SK-N-SH (cell line): ENCODE data around the gene SLC5A11. TPM values are rescaled to one million over a fixed set of nuclear protein-coding genes. Genes with fewer than 3 reads are reported as not detected.

Experiments used
- CTCF ChIA-PET: fragments of 300-600, 350-600 bp; formaldehyde crosslinking; extraction: SDS; loops from one replicate; lab custom pipeline; 2021; lab: Yijun Ruan, JAX
- POLR2A ChIA-PET: fragments of 350-600 bp; sonication (Branson Sonifier 250); formaldehyde crosslinking; extraction: SDS; loops from one replicate; lab custom pipeline; 2020; ENCODE audit warnings: antibody characterized with exemption, inconsistent platforms; lab: Yijun Ruan, JAX
- DNase-seq: peaks from one replicate; pipeline ENCODE4 v3.0.0; 2012
- H2AFZ ChIP-seq: fragments of 200-600 bp; sonication (generic); 2 replicates; pipeline ENCODE4 v1.8.1; 2016; ENCODE audit warnings: antibody characterized with exemption, mild to moderate bottlenecking, low read depth
- H3F3A ChIP-seq: fragments of 200-600 bp; sonication (generic); replicated peaks from 2 replicates; pipeline ENCODE3; 2016; ENCODE audit warnings: antibody characterized with exemption, mild to moderate bottlenecking; ENCODE audit not compliant: insufficient read depth
- H3K27ac ChIP-seq, 2 experiments: fragments of 200-500 bp in 1 of 2; fragments of 200-600 bp in 1 of 2; sonication (Bioruptor generic) in 1 of 2; sonication (generic), shearing (Covaris generic) in 1 of 2; 2 replicates each; pipeline versions ENCODE4 v1.5.1 to v1.6.1; 2014 to 2016; ENCODE audit warnings: low read depth in 2 of 2, inconsistent platforms in 1 of 2, low read length in 1 of 2, mild to moderate bottlenecking in 1 of 2, mixed read lengths in 1 of 2
- H3K27me3 ChIP-seq: fragments of 200-600 bp; sonication (generic), shearing (Covaris generic); 2 replicates; pipeline ENCODE4 v1.6.1; 2016; ENCODE audit warnings: mixed run types; ENCODE audit not compliant: insufficient read depth
- H3K36me3 ChIP-seq, 2 experiments: fragments of 200-500 bp in 1 of 2; fragments of 200-600 bp in 1 of 2; sonication (Bioruptor generic) in 1 of 2; sonication (generic) in 1 of 2; replicated peaks in 1 of 2; 2 replicates each; pipeline versions ENCODE3 to v1.5.1; 2014 to 2016; ENCODE audit warnings: low read length in 1 of 2, mild to moderate bottlenecking in 1 of 2; ENCODE audit not compliant: insufficient read depth in 2 of 2, control insufficient read depth in 1 of 2
- H3K4me1 ChIP-seq, 2 experiments: fragments of 200-500 bp in 1 of 2; fragments of 200-600 bp in 1 of 2; sonication (Bioruptor generic) in 1 of 2; sonication (generic), shearing (Covaris generic) in 1 of 2; 2 replicates each; pipeline versions ENCODE4 v1.5.1 to v1.6.1; 2014 to 2016; ENCODE audit warnings: low read depth in 1 of 2, low read length in 1 of 2, mixed run types in 1 of 2; ENCODE audit not compliant: insufficient read depth in 2 of 2, control insufficient read depth in 1 of 2
- H3K4me2 ChIP-seq: fragments of 200-600 bp; sonication (generic), shearing (Covaris generic); 2 replicates; pipeline ENCODE4 v1.6.1; 2017; ENCODE audit warnings: mixed run types
- H3K4me3 ChIP-seq, 2 experiments: fragments of 200-500 bp in 1 of 2; fragments of 200-600 bp in 1 of 2; sonication (Bioruptor generic) in 1 of 2; sonication (generic), shearing (Covaris generic) in 1 of 2; 2 replicates each; pipeline versions ENCODE4 v1.5.1 to v1.8.1; 2014 to 2016; ENCODE audit warnings: low read depth in 2 of 2, inconsistent platforms in 1 of 2, low read length in 1 of 2, mild to moderate bottlenecking in 1 of 2, mixed read lengths in 1 of 2, moderate library complexity in 1 of 2
- H3K79me2 ChIP-seq: fragments of 200-600 bp; sonication (generic); 2 replicates; pipeline ENCODE4 v1.8.1; 2017; ENCODE audit warnings: mild to moderate bottlenecking; ENCODE audit not compliant: insufficient read depth
- H3K9ac ChIP-seq: fragments of 200-600 bp; sonication (generic); 2 replicates; pipeline ENCODE4 v1.6.1; 2017; ENCODE audit warnings: mixed run types
- H3K9me2 ChIP-seq: fragments of 200-600 bp; sonication (generic); 2 replicates; pipeline ENCODE4 v1.6.1; 2017; ENCODE audit warnings: mixed run types
- H3K9me3 ChIP-seq: fragments of 200-600 bp; sonication (generic); 2 replicates; pipeline ENCODE4 v1.6.1; 2017; ENCODE audit warnings: mixed run types, mild to moderate bottlenecking, moderate library complexity
- H4K20me1 ChIP-seq: fragments of 200-600 bp; sonication (generic); 2 replicates; pipeline ENCODE4 v1.6.1; 2017; ENCODE audit warnings: mild to moderate bottlenecking, mixed run types; ENCODE audit not compliant: insufficient read depth
- ELF1 ChIP-seq: IDR thresholded peaks from 2 replicates; pipeline ENCODE4 v1.4.0; 2012
- FOXJ3 ChIP-seq: sonication (generic); formaldehyde crosslinking; IDR thresholded peaks from 2 replicates; pipeline ENCODE4 v1.5.1; 2020; ENCODE audit warnings: mild to moderate bottlenecking, missing genetic modification reagents
- JUND ChIP-seq: IDR thresholded peaks from 2 replicates; pipeline ENCODE4 v1.4.0; 2012
- NFIC ChIP-seq: IDR thresholded peaks from 2 replicates; pipeline ENCODE4 v1.4.0; 2012; ENCODE audit warnings: borderline replicate concordance
- NRF1 ChIP-seq: IDR thresholded peaks from 2 replicates; pipeline ENCODE4 v1.6.1; 2012; ENCODE audit warnings: low read depth, mild to moderate bottlenecking, low read length
- RXRA ChIP-seq: IDR thresholded peaks from 2 replicates; pipeline ENCODE4 v1.4.0; 2012; ENCODE audit warnings: low read depth, mild to moderate bottlenecking, borderline replicate concordance
- SIN3A ChIP-seq: IDR thresholded peaks from 2 replicates; pipeline ENCODE4 v1.6.1; 2012; ENCODE audit warnings: low read depth, mild to moderate bottlenecking, low read length, moderate library complexity, borderline replicate concordance
- SMC3 ChIP-seq: IDR thresholded peaks from 2 replicates; pipeline ENCODE4 v1.6.1; 2012; ENCODE audit warnings: low read depth, low read length, improper control_type of control experiment
- TCF12 ChIP-seq: IDR thresholded peaks from 2 replicates; pipeline ENCODE4 v1.4.0; 2012
- YY1 ChIP-seq: IDR thresholded peaks from 2 replicates; pipeline ENCODE4 v1.4.0; 2012; ENCODE audit warnings: low read depth, mild to moderate bottlenecking
- WGBS: methylation state at CpG from one replicate; pipeline ENCODE4 v1.1.6; 2017; ENCODE audit warnings: low lambda C conversion rate; 5-methylcytosine and 5-hydroxymethylcytosine counted together
- polyA plus RNA-seq, 3 experiments: library from polyadenylated mRNA; depleted of rRNA; stranded (reverse); fragments of >200 nt; gene quantifications; 2 replicates each; pipeline ENCODE4 v1.2.3, GENCODE V29; 2012
- TF ChIP-seq, protein P1 (sequence below): IDR thresholded peaks from 2 replicates; pipeline ENCODE4 v1.4.0; 2012; ENCODE audit warnings: low read depth
- TF ChIP-seq, protein P2 (sequence below): IDR thresholded peaks from 2 replicates; pipeline ENCODE4 v1.4.0; 2012; ENCODE audit warnings: low read depth, borderline replicate concordance
- TF ChIP-seq, protein P3 (sequence below): IDR thresholded peaks from 2 replicates; pipeline ENCODE4 v1.6.1; 2012; ENCODE audit warnings: mild to moderate bottlenecking, low read depth, low read length, moderate library complexity

SLC5A11 gene
- polyA plus RNA-seq, 1 of the 3 experiments (the other 2 are of a cell fraction), result not detected

DNA sequence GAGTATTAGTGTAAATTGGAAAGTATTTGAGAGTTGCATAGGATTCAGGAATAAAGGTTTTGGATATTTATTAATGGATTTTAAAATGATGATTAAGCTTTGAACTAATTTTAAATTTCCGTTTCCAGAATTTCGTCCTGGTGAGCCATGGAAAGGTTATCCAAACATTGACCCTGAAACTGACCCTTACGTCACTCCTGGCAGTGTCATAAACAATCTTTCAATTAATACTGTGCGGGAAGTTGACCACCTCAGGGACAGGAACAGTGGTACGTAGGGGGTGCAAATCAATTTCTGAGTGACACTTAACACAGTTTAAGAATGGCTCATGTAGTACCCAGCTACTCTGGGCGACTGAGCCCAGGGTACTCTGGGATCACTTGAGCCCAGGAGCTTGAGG is 29.1 kb upstream of the SLC5A11 start (continued):
- TF ChIP-seq NFIC (no peak), YY1 (no peak), TCF12 (no peak), SMC3 (no peak), ELF1 (no peak), FOXJ3 (no peak), NRF1 (no peak)
- TF ChIP-seq, protein P1, sequence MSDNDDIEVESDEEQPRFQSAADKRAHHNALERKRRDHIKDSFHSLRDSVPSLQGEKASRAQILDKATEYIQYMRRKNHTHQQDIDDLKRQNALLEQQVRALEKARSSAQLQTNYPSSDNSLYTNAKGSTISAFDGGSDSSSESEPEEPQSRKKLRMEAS, result no peak
- TF ChIP-seq, all 33 proteins: peak for 0

DNA sequence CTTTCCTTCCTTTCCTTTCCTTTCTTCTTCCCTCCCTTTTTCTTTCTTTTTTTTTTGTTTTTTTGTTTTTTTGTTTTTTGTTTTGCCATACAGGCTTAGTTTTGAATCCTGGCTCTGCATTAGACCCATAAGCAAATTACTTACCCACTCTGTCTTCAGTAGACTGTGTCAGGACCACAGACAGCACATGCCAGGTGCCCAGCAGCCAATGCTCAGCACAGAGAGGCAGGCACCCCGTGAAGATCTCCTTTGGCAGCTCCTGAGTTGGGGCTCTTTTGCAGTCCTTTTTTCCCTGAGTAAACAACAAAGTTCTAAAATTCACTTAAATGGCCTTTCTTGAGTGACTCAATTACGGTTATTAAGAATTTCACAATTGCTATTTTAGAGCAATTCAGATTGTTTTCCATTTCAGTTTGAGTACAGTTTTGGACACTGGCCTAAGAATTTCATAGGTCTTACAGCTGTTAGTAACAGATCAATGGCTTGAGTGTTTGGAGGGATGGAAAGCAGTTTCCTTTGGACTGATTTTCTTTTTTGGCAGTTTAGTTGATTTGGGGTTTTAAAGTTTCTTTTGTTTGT is 26.2 kb upstream of the SLC5A11 start:
- WGBS, result 76% methylated on average over 2 of the region's 2 CpGs
- H3K36me3 ChIP-seq, result peaks cover 70 to 88% of the 10 kb centered on the region in 2 experiments

DNA sequence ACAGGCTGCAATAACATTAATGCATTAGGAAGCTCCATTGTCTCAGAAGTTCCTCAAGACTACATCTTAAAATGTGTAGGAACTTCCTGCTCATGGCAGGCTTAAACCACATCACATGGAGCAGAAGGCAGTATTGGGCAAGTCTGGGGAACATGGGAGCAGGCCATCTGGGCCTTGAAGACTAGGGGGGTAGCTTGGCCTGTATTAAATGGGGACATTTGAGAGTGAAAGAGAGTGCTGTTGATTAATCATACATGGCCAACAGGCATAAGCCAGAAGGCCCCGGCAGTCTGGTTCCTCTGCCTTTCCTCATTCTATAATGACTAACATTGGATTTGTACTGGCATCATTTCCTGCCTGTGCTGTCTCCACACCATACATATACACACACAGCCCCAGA is 25.2 kb upstream of the SLC5A11 start:
- Histone ChIP-seq H2AFZ (no peak overlapping the region), H3K27ac (peak overlapping the region in 1 of 2 experiments; percentile 48; a peak in 2 of 4 replicates), H3K9ac (no peak overlapping the region), H3K36me3 (peaks cover 65 to 88% of the 10 kb centered on the region in 2 experiments), H3K4me2 (no peak overlapping the region), H4K20me1 (no peaks in the 10 kb centered on the region), H3K27me3 (no peaks in the 10 kb centered on the region), H3F3A (peaks cover 5% of the 10 kb centered on the region), H3K9me2 (no peaks in the 10 kb centered on the region), H3K4me3 (no peak overlapping the region), H3K79me2 (no peaks in the 10 kb centered on the region), H3K9me3 (no peaks in the 10 kb centered on the region), H3K4me1 (peaks cover 0 to 18% of the 10 kb centered on the region in 2 experiments; a peak in 1 of 4 replicates)
- WGBS, result 8% methylated on average over 1 of the region's 1 CpG
- TF ChIP-seq SIN3A, result no peak
- TF ChIP-seq, protein P2, sequence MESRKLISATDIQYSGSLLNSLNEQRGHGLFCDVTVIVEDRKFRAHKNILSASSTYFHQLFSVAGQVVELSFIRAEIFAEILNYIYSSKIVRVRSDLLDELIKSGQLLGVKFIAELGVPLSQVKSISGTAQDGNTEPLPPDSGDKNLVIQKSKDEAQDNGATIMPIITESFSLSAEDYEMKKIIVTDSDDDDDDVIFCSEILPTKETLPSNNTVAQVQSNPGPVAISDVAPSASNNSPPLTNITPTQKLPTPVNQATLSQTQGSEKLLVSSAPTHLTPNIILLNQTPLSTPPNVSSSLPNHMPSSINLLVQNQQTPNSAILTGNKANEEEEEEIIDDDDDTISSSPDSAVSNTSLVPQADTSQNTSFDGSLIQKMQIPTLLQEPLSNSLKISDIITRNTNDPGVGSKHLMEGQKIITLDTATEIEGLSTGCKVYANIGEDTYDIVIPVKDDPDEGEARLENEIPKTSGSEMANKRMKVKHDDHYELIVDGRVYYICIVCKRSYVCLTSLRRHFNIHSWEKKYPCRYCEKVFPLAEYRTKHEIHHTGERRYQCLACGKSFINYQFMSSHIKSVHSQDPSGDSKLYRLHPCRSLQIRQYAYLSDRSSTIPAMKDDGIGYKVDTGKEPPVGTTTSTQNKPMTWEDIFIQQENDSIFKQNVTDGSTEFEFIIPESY, result no peak
- no peak for TF ChIP-seq JUND
- TF ChIP-seq RXRA, result no peak
- ChIA-PET POLR2A (no interaction called here), CTCF (interaction anchor here (1.0 kb wide), 1 partner anchor 9 kb away, joined by 3 read pairs; no protein-coding TSS in a partner anchor)
- no peak for DNase-seq

More for the DNA sequence above, 26.2 kb upstream of the SLC5A11 start:
- POLR2A ChIA-PET, result no interaction called here
- H4K20me1 ChIP-seq, result no peaks in the 10 kb centered on the region
- TF ChIP-seq NRF1, result no peak
- TF ChIP-seq, protein P3, sequence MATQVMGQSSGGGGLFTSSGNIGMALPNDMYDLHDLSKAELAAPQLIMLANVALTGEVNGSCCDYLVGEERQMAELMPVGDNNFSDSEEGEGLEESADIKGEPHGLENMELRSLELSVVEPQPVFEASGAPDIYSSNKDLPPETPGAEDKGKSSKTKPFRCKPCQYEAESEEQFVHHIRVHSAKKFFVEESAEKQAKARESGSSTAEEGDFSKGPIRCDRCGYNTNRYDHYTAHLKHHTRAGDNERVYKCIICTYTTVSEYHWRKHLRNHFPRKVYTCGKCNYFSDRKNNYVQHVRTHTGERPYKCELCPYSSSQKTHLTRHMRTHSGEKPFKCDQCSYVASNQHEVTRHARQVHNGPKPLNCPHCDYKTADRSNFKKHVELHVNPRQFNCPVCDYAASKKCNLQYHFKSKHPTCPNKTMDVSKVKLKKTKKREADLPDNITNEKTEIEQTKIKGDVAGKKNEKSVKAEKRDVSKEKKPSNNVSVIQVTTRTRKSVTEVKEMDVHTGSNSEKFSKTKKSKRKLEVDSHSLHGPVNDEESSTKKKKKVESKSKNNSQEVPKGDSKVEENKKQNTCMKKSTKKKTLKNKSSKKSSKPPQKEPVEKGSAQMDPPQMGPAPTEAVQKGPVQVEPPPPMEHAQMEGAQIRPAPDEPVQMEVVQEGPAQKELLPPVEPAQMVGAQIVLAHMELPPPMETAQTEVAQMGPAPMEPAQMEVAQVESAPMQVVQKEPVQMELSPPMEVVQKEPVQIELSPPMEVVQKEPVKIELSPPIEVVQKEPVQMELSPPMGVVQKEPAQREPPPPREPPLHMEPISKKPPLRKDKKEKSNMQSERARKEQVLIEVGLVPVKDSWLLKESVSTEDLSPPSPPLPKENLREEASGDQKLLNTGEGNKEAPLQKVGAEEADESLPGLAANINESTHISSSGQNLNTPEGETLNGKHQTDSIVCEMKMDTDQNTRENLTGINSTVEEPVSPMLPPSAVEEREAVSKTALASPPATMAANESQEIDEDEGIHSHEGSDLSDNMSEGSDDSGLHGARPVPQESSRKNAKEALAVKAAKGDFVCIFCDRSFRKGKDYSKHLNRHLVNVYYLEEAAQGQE, result peak; percentile 75; the same call in 1 of the 2 replicates
- H3K4me2 ChIP-seq, result no peak overlapping the region
- H3K9me3 ChIP-seq, result no peaks in the 10 kb centered on the region
- peaks cover 0 to 18% of the 10 kb centered on the region in 2 experiments; a peak in 1 of 4 replicates for H3K4me1 ChIP-seq
- H3K79me2 ChIP-seq, result no peaks in the 10 kb centered on the region
- H3K4me3 ChIP-seq, result no peak overlapping the region
- peaks cover 5% of the 10 kb centered on the region for H3F3A ChIP-seq
- H3K9ac ChIP-seq, result no peak overlapping the region
- CTCF ChIA-PET, result no interaction called here
- no peak overlapping the region for H2AFZ ChIP-seq
- no peak for DNase-seq
- H3K27me3 ChIP-seq, result no peaks in the 10 kb centered on the region
- no peaks in the 10 kb centered on the region for H3K9me2 ChIP-seq
- no peak overlapping the region for H3K27ac ChIP-seq
